ENCODE data around the gene ASB5.
"Not testable (repeated sequence)": the region's sequence is repeated elsewhere in the genome, so short reads cannot be mapped to it uniquely, and the experiment has no call there.

The ASB5 gene

GRCh38 chr4:176287546-176287945 lies 18.5 kb upstream of the ASB5 start:
- H4K20me1 ChIP-seq (ENCODE audit: insufficient read depth, low read length): no peaks in the 10 kb centered on the region
- no peaks in the 10 kb centered on the region for H3K27me3 ChIP-seq (ENCODE audit: insufficient read depth, low read length)
- no peak overlapping the region for H3K4me2 ChIP-seq (ENCODE audit: low read length)
- no peak overlapping the region for H3K27ac ChIP-seq (ENCODE audit: low read depth, low read length, poor library complexity, severe bottlenecking)
- no peaks in the 10 kb centered on the region for H3K9me2 ChIP-seq (ENCODE audit: low read depth, low read length)
- no peaks in the 10 kb centered on the region for H3K79me2 ChIP-seq (ENCODE audit: insufficient read depth, low read length)
- no peaks in the 10 kb centered on the region for H3F3A ChIP-seq (ENCODE audit: insufficient read depth, low read length)
- H2AFZ ChIP-seq (ENCODE audit: low read length): no peak overlapping the region
- H3K4me3 ChIP-seq (ENCODE audit: low read depth, low read length, poor library complexity, severe bottlenecking): no peak overlapping the region
- no peaks in the 10 kb centered on the region for H3K36me3 ChIP-seq (ENCODE audit: insufficient read depth, low read length)
- H3K9me3 ChIP-seq (ENCODE audit: low read length): no peaks in the 10 kb centered on the region
- no peaks in the 10 kb centered on the region for H3K4me1 ChIP-seq (ENCODE audit: insufficient read depth, low read length, severe bottlenecking)
- TF ChIP-seq EZH2 (IDR thresholded peaks at IDR 0.05; ENCODE audit: borderline replicate concordance, low read length): no peak
- no peak overlapping the region for H3K9ac ChIP-seq (ENCODE audit: low read length)

DNA sequence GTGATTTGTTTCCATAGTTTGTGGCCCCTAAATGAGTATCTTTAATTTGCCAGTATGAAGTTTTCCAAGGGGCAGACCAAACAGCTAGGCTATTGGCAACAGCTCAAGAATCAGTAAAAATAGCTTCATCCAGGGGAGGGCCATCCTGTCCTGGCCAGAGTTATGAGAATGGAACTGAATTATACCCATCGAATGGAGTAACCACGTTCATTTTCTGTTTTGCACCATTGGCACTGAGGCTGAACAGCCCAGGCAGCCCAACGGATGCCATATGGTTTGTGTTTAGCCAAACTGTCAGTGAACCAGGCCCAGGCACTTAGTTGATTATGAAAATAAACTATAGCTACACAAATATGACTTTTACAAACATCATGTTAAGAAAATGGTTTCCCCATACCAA lies 17.7 kb upstream of the ASB5 start:
- H3K4me2 ChIP-seq (ENCODE audit: low read length): no peak overlapping the region
- no peaks in the 10 kb centered on the region for H3K9me2 ChIP-seq (ENCODE audit: low read depth, low read length)
- no peak for TF ChIP-seq EZH2 (IDR thresholded peaks at IDR 0.05; ENCODE audit: borderline replicate concordance, low read length)
- TF ChIP-seq, protein P1, sequence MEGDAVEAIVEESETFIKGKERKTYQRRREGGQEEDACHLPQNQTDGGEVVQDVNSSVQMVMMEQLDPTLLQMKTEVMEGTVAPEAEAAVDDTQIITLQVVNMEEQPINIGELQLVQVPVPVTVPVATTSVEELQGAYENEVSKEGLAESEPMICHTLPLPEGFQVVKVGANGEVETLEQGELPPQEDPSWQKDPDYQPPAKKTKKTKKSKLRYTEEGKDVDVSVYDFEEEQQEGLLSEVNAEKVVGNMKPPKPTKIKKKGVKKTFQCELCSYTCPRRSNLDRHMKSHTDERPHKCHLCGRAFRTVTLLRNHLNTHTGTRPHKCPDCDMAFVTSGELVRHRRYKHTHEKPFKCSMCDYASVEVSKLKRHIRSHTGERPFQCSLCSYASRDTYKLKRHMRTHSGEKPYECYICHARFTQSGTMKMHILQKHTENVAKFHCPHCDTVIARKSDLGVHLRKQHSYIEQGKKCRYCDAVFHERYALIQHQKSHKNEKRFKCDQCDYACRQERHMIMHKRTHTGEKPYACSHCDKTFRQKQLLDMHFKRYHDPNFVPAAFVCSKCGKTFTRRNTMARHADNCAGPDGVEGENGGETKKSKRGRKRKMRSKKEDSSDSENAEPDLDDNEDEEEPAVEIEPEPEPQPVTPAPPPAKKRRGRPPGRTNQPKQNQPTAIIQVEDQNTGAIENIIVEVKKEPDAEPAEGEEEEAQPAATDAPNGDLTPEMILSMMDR (IDR thresholded peaks at IDR 0.05; ENCODE audit: low read length): no peak
- H3K27me3 ChIP-seq (ENCODE audit: insufficient read depth, low read length): no peaks in the 10 kb centered on the region
- H2AFZ ChIP-seq (ENCODE audit: low read length): no peak overlapping the region
- no peaks in the 10 kb centered on the region for H4K20me1 ChIP-seq (ENCODE audit: insufficient read depth, low read length)
- no peak overlapping the region for H3K9ac ChIP-seq (ENCODE audit: low read length)
- no peaks in the 10 kb centered on the region for H3K79me2 ChIP-seq (ENCODE audit: insufficient read depth, low read length)
- no peaks in the 10 kb centered on the region for H3K36me3 ChIP-seq (ENCODE audit: insufficient read depth, low read length)
- H3K4me1 ChIP-seq (ENCODE audit: insufficient read depth, low read length, severe bottlenecking): no peaks in the 10 kb centered on the region
- no peak overlapping the region for H3K27ac ChIP-seq (ENCODE audit: low read depth, low read length, poor library complexity, severe bottlenecking)
- H3F3A ChIP-seq (ENCODE audit: insufficient read depth, low read length): no peaks in the 10 kb centered on the region
- no peaks in the 10 kb centered on the region for H3K9me3 ChIP-seq (ENCODE audit: low read length)
- no peak overlapping the region for H3K4me3 ChIP-seq (ENCODE audit: low read depth, low read length, poor library complexity, severe bottlenecking)

GRCh38 chr4:176279560-176279959 lies 10.5 kb upstream of the ASB5 start:
- H3K27me3 ChIP-seq (ENCODE audit: insufficient read depth, low read length); H3K9me2 ChIP-seq (ENCODE audit: low read depth, low read length); H3K4me2 ChIP-seq (ENCODE audit: low read length); H3K4me3 ChIP-seq (ENCODE audit: low read depth, low read length, poor library complexity, severe bottlenecking); H3K9ac ChIP-seq (ENCODE audit: low read length); H3K79me2 ChIP-seq (ENCODE audit: insufficient read depth, low read length); H2AFZ ChIP-seq (ENCODE audit: low read length); H3K27ac ChIP-seq (ENCODE audit: low read depth, low read length, poor library complexity, severe bottlenecking); H3K4me1 ChIP-seq (ENCODE audit: insufficient read depth, low read length, severe bottlenecking); H3K9me3 ChIP-seq (ENCODE audit: low read length); H3F3A ChIP-seq (ENCODE audit: insufficient read depth, low read length); H3K36me3 ChIP-seq (ENCODE audit: insufficient read depth, low read length); H4K20me1 ChIP-seq (ENCODE audit: insufficient read depth, low read length): not testable (repeated sequence)

- H3K4me3 ChIP-seq (ENCODE audit: low read depth, low read length, poor library complexity, severe bottlenecking): no peak overlapping the region
These were observed 8.3 kb upstream of the ASB5 start for GRCh38 chr4:176277162-176277904.

More at GRCh38 chr4:176277162-176277904, 8.3 kb upstream of the ASB5 start:
- no peak overlapping the region for H3K27ac ChIP-seq (ENCODE audit: low read depth, low read length, poor library complexity, severe bottlenecking)
- H3F3A ChIP-seq (ENCODE audit: insufficient read depth, low read length): no peaks in the 10 kb centered on the region
- H4K20me1 ChIP-seq (ENCODE audit: insufficient read depth, low read length): no peaks in the 10 kb centered on the region
- H3K4me1 ChIP-seq (ENCODE audit: insufficient read depth, low read length, severe bottlenecking): no peaks in the 10 kb centered on the region
- H3K4me2 ChIP-seq (ENCODE audit: low read length): no peak overlapping the region
- H3K27me3 ChIP-seq (ENCODE audit: insufficient read depth, low read length): no peaks in the 10 kb centered on the region
- TF ChIP-seq, protein P1 (IDR thresholded peaks at IDR 0.05; ENCODE audit: low read length): peak; percentile 59
- no peak for TF ChIP-seq EZH2 (IDR thresholded peaks at IDR 0.05; ENCODE audit: borderline replicate concordance, low read length)
- H2AFZ ChIP-seq (ENCODE audit: low read length): no peak overlapping the region
- no peaks in the 10 kb centered on the region for H3K9me3 ChIP-seq (ENCODE audit: low read length)
- H3K9me2 ChIP-seq (ENCODE audit: low read depth, low read length): no peaks in the 10 kb centered on the region
- no peaks in the 10 kb centered on the region for H3K36me3 ChIP-seq (ENCODE audit: insufficient read depth, low read length)
- no peaks in the 10 kb centered on the region for H3K79me2 ChIP-seq (ENCODE audit: insufficient read depth, low read length)
- H3K9ac ChIP-seq (ENCODE audit: low read length): no peak overlapping the region
